GM11168 (cell line): Measurements from ENCODE around the gene PIEZO2.
"Not testable (repeated sequence)": the region's sequence is repeated elsewhere in the genome, so short reads cannot be mapped to it uniquely, and the experiment has no call there.

Experiments used
- in situ Hi-C: fragments of 300-500 bp; cut with MboI; formaldehyde crosslinking; loops from one replicate; pipeline ENCODE4 v1.12.0; 2022; ENCODE audit warnings: low sequenced_read_pairs; ENCODE audit not compliant: unreplicated experiment

Gene PIEZO2

GRCh38 chr18:10681581-10682367, 467.6 kb downstream of the PIEZO2 start:
- in situ Hi-C loops, result no loop called here

DNA sequence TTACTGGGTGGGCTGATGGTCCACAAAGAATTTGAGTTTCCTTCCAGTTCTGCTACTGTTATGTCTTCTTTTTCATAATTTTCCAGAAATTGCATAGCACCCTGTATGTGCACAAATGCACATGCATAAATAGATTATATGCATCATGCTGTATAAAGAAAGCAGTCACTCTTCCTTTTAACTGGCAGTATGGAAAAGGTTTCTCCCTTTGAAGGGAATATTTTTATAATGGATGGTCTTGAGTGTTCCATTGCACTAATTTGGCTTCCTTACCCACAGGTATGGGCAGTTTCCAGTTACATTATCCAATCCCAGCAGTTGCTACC, 469.1 kb downstream of the PIEZO2 start:
- in situ Hi-C loops, result no loop called here

- in situ Hi-C loops, result no loop called here
Measured at GRCh38 chr18:10679557-10680270, 469.7 kb downstream of the PIEZO2 start.

DNA sequence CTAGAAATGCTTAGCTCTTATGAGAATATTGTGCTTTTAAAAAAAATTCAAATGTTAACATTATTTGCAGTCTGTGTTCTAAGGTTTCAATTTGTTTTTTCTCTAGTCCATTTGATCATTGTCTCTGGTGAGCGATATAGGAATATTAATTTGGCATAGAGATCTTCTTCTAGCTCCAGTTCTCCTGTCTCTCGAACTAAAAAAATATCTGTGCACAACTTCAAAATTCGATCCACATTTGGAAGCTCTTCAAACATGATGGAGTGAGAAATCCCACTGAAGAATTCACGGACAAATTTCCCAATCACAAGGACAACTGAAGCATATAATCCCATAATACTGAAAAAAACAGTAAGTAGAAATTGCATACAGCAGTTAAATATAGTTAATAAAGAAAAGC, 477.9 kb downstream of the PIEZO2 start:
- in situ Hi-C loops, result loop anchor here (25.0 kb wide), 1 partner anchor 109 kb away; no protein-coding TSS in a partner anchor

DNA sequence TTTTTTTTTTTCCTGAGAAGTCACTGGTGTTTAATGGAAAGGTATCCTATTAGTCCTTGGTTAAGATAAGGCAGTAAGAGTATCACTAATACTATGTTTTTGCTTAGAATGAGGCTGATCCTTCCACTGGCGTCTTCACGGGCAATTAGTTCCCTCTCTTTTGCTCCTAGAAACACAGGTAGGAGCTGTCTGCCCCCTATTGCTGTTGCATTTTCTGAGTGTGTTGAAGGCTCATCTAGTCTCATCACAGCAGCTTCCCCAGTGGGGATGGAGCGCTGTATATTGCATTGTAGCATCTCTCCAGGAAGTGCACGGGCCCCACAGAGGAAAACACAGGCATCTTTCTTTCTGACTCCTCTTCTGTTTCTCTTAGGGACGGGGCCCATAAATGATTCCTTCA, 478.5 kb downstream of the PIEZO2 start:
- in situ Hi-C loops, result loop anchor here (25.0 kb wide), 1 partner anchor 109 kb away; no protein-coding TSS in a partner anchor

DNA sequence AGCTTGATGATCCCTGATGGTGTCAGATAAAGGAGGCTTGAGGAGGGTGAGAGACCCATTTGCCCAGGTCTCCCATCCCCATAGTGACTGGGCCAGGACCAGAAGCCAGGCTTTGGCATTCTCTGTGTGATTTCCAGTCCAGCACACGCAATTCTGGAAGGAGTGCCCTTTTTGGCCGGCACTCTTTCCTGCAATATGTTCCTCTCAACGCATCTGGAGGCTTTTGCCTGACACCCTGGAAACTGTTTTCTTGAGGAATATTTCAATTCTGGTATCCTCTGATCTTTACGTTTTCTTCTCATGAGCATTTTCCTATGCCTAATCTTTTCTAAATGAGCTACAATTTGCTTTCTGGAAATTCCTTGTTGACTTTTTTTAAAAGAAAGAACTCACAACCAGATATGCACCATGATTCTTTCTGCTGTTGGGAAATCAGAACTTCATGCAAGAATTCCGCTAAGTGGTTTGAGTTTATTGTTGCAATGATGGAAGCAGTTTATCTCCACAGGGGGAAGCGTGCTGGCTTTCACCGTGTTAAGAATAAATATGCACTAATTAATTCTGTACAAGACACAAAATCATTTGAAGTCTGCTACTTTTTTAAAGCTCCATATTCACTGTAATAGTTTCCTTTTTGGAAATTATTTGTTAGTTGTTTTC, 479.8 kb downstream of the PIEZO2 start:
- in situ Hi-C loops, result loop anchor here (25.0 kb wide), 1 partner anchor 107 kb away; no protein-coding TSS in a partner anchor

- in situ Hi-C loops, result loop anchor here (25.0 kb wide), 1 partner anchor 101 kb away; no protein-coding TSS in a partner anchor
Measured at GRCh38 chr18:10663750-10664149, 485.6 kb downstream of the PIEZO2 start.

DNA sequence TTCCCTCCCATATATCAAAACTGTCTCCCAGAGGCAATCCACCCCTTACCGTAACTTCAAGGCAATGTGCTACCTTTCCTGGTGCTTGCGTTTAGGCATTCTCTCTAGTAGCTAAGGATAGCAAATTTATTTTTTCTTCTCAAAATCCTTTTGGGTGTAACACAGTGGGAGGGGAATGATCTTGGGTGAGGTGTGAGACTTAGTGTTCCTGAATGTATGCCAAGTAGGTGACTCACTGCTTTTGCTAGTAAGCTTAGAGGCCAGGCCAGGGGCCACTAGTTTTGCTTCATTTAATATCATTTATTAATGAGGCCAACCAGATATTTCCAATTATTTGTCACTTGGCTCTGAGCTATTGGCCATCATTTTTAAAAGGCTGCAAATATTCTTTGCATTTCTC, 488.1 kb downstream of the PIEZO2 start:
- in situ Hi-C loops, result loop anchor here (25.0 kb wide), 1 partner anchor 99 kb away; no protein-coding TSS in a partner anchor

GRCh38 chr18:10660179-10660884, 489.0 kb downstream of the PIEZO2 start:
- in situ Hi-C loops, result loop anchor here (25.0 kb wide), 1 partner anchor 98 kb away; no protein-coding TSS in a partner anchor

GRCh38 chr18:10659594-10659993, 489.8 kb downstream of the PIEZO2 start:
- in situ Hi-C loops, result loop anchor here (25.0 kb wide), 1 partner anchor 97 kb away; no protein-coding TSS in a partner anchor

DNA sequence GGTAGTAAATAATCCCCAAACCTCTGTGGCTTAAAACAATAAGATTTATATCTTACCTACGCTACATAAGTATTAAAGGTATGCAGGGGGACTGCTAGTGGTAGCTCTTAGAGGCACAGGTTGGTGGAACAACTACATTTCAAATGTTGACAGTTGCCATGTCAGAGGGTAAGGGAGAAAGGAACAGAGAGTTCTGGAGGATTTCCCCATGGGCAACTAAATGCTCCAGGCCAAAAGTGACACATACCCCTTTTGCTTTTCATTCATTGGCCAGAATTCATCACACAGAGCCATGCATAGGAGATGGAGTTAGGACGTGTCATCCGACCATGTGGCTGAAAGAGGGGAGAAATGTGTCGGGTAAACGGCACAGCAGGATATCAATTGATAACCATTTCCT, 490.4 kb downstream of the PIEZO2 start:
- in situ Hi-C loops, result loop anchor here (25.0 kb wide), 1 partner anchor 97 kb away; no protein-coding TSS in a partner anchor

DNA sequence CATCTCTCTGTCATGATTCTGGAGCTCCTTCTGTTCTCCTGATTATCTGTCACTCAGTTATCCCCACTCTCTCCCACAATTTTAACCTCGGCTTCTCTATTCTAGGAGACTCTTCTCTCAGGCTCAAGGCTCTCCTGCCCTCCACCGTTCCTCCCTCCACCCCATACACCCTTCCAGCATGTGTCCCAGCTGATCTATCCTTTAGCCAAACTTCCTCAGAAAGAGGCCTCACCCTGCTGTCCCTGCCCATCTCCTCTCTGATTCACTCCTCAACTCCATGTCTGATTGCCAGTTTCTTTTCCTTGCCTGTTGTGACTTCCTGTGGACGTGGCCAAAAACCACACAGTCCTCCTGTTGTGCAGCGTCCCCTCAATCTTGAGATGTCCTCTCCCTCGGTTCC, 505.4 kb downstream of the PIEZO2 start:
- in situ Hi-C loops, result not testable (repeated sequence)

DNA sequence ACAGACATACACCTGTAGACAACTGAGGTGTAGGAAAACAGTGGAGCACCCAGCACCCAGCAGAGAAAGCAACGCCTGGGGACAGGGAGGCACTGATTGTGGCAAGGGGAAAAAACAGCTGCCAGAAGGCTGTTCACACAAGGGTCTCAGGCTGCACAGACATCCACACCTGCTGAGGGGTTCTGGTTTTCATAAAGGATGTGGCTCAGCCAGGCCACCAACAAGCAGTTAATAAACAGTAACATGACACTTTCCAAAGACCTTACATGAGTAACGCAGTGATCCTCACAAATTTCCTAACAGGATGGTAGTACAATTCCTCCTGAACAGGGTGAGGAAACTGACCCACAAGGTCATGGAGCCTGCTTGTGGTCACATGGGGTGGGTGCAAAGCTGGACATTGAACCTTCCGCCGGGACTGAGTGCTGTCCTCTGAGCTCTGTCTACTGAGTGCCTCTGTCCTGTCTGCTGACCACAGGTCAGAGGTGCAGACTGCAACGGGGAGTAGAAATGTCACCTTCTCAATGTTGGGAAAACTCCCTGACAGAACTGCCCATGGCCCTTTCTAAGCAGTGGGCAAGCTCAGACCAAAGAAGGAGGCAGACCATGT, 506.3 kb downstream of the PIEZO2 start:
- in situ Hi-C loops, result not testable (repeated sequence)

- in situ Hi-C loops, result not testable (repeated sequence)
Measured at GRCh38 chr18:10638539-10638885, 510.9 kb downstream of the PIEZO2 start.

DNA sequence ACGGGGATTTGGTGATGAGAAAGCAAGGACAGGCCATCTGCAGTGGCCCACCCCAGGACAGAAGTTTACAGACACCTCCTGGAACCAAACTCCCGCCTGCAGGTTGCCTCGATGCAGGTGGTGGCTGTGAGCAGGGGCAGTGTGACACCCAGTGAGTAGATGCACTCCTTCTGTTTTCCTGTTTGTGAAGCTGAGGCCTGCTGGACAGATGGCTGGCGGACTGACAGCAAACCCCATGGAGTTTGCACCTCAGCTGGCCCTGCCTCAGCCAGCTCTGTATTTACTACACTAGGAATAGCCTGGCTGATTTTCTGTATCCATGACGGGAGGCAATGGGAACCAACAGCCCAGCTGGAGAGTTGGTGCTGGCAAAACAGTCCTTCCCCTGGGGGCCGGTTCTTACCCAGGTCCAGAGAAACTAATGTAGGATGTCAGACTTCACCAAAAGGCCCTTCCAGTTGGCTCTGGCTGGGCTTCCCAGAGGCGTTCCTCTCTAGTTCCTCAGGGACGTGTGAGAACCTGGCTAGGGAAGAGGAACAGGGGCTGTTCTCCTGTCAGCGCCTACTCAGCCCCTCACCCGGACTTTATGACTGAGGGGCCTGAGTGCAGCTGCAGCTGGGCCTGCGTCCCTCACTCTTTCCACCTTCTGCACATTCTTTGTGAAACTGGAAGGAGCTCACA, 511.4 kb downstream of the PIEZO2 start:
- in situ Hi-C loops, result not testable (repeated sequence)

GRCh38 chr18:10629076-10629475, 520.3 kb downstream of the PIEZO2 start:
- in situ Hi-C loops, result loop anchor here (5.0 kb wide), 1 partner anchor 1573 kb away; no protein-coding TSS in a partner anchor

- in situ Hi-C loops, result loop anchor here (5.0 kb wide), 1 partner anchor 1576 kb away; no protein-coding TSS in a partner anchor
Measured at GRCh38 chr18:10626606-10627213, 522.7 kb downstream of the PIEZO2 start.

GRCh38 chr18:10623606-10624005, 525.8 kb downstream of the PIEZO2 start:
- in situ Hi-C loops, result not testable (repeated sequence)

DNA sequence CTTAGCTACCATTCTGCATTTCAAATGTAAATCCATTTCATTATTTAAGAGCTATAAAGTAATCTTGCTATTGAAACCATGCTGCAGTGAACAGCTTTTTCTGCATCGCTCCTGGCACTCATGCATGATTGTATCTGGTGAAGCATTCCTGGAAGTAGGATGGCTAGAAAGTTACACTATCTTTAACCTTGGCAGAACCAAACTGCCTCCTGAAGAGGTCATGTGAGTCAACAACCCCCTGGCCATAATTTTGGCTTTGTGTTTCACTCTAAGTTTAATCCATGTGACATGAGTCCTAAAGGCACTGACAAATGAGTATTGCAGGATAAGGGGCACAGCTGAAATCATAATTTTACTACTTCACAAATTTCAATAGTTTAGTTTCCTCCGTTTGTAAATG, 526.4 kb downstream of the PIEZO2 start:
- in situ Hi-C loops, result not testable (repeated sequence)
